ENCODE measurements around the gene ZNF514. TPM values are rescaled to one million over a fixed set of nuclear protein-coding genes. Genes with fewer than 3 reads are reported as not detected.
"Not testable (repeated sequence)": the region's sequence is repeated elsewhere in the genome, so short reads cannot be mapped to it uniquely, and the experiment has no call there.

ZNF514 gene
- total RNA-seq, 2 experiments from 2014 or later: 9.7 to 15.3 TPM

- Histone ChIP-seq H3K4me2 (ENCODE audit: low read length) (no peak overlapping the region), H3K9me3 (ENCODE audit: low read length) (0 out of 2 replicates have a peak, but pooled peaks cover under 1% of the 10 kb centered on the region), H3K4me1 (ENCODE audit: insufficient read depth, low read length, poor library complexity, severe bottlenecking) (no peaks in the 10 kb centered on the region), H4K20me1 (ENCODE audit: insufficient read depth, low read length) (0 out of 2 replicates have a peak, but pooled peaks cover under 1% of the 10 kb centered on the region), H3K9me2 (ENCODE audit: insufficient read depth, low read length) (no peaks in the 10 kb centered on the region), H3K27ac (ENCODE audit: low read depth, low read length, poor library complexity, severe bottlenecking) (no peak overlapping the region), H3K79me2 (ENCODE audit: insufficient read depth, low read depth, low read length) (no peaks in the 10 kb centered on the region), H3K4me3 (ENCODE audit: low read depth, low read length, poor library complexity, severe bottlenecking) (no peak overlapping the region), H3K36me3 (ENCODE audit: insufficient read depth, low read length) (peaks cover 99% of the 10 kb centered on the region), H2AFZ (ENCODE audit: low read length) (no peak overlapping the region)
- intact Hi-C loops (cut with micrococcal nuclease; ENCODE audit: unreplicated experiment): no loop called here
- no TSS peak for BruUV-seq (replicated peaks)
- ChIA-PET POLR2A (no interaction called here), CTCF (ENCODE audit: unreplicated experiment) (no interaction called here)
- no peak for DNase-seq (ENCODE audit: low spot score)
- TF ChIP-seq, protein P1, sequence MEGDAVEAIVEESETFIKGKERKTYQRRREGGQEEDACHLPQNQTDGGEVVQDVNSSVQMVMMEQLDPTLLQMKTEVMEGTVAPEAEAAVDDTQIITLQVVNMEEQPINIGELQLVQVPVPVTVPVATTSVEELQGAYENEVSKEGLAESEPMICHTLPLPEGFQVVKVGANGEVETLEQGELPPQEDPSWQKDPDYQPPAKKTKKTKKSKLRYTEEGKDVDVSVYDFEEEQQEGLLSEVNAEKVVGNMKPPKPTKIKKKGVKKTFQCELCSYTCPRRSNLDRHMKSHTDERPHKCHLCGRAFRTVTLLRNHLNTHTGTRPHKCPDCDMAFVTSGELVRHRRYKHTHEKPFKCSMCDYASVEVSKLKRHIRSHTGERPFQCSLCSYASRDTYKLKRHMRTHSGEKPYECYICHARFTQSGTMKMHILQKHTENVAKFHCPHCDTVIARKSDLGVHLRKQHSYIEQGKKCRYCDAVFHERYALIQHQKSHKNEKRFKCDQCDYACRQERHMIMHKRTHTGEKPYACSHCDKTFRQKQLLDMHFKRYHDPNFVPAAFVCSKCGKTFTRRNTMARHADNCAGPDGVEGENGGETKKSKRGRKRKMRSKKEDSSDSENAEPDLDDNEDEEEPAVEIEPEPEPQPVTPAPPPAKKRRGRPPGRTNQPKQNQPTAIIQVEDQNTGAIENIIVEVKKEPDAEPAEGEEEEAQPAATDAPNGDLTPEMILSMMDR (conservative IDR thresholded peaks at IDR 0.05; ENCODE audit: low read length): no peak
Observed at GRCh38 chr2:95104606-95105005, 55.0 kb downstream of the ZNF514 start.

DNA sequence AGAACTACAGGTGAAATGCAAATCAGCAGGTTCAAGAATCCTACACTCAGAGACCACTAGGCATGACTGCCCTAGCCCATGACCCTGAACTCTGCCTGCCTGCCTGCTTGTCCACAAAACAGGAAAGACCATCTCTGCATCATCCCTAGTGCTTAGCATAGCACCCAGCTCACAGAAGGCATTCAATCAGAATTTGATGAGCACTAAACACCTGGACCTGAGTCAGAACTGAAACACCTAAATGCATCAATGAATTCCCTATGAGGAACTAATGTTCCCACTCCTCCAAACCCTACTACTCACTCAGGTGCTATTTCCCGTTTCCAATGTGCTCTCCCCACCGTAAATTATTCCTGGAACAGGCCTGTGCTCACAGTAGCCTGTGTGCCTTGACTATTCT, 59.7 kb downstream of the ZNF514 start:
- TF ChIP-seq EZH2phosphoT487 (IDR thresholded peaks at IDR 0.05; ENCODE audit: borderline replicate concordance, low read depth, low read length): no peak
- no peaks in the 10 kb centered on the region for H3K9me2 ChIP-seq (ENCODE audit: insufficient read depth, low read length)
- no peak overlapping the region for H3K4me3 ChIP-seq (ENCODE audit: low read depth, low read length, poor library complexity, severe bottlenecking)
- H3K4me2 ChIP-seq (ENCODE audit: low read length): no peak overlapping the region
- CTCF ChIA-PET (ENCODE audit: unreplicated experiment): no interaction called here
- H3K27ac ChIP-seq (ENCODE audit: low read depth, low read length, poor library complexity, severe bottlenecking): no peak overlapping the region
- no peak overlapping the region for H2AFZ ChIP-seq (ENCODE audit: low read length)
- no peak for DNase-seq (ENCODE audit: low spot score)
- POLR2A ChIA-PET: no interaction called here
- no peaks in the 10 kb centered on the region for H4K20me1 ChIP-seq (ENCODE audit: insufficient read depth, low read length)
- BruUV-seq (replicated peaks): no TSS peak
- intact Hi-C loops (cut with micrococcal nuclease; ENCODE audit: unreplicated experiment): no loop called here
- peaks cover 89% of the 10 kb centered on the region for H3K36me3 ChIP-seq (ENCODE audit: insufficient read depth, low read length)
- H3K4me1 ChIP-seq (ENCODE audit: insufficient read depth, low read length, poor library complexity, severe bottlenecking): no peaks in the 10 kb centered on the region
- 0 out of 2 replicates have a peak, but pooled peaks cover 6% of the 10 kb centered on the region for H3K9me3 ChIP-seq (ENCODE audit: low read length)
- H3K79me2 ChIP-seq (ENCODE audit: insufficient read depth, low read depth, low read length): no peaks in the 10 kb centered on the region

DNA sequence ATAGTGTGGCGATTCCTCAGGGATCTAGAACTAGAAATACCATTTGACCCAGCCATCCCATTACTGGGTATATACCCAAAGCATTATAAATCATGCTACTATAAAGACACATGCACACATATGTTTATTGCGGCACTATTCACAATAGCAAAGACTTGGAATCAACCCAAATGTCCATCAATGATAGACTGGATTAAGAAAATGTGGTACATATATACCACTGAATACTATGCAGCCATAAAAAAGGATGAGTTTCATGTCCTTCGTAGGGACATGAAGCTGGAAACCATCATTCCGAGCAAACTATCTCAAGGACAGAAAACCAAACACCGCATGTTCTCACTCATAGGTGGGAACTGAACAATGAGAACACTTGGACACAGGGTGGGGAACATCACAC, 61.4 kb downstream of the ZNF514 start:
- H3K4me2 ChIP-seq (ENCODE audit: low read length); H4K20me1 ChIP-seq (ENCODE audit: insufficient read depth, low read length); CTCF ChIA-PET (ENCODE audit: unreplicated experiment); H3K9me3 ChIP-seq (ENCODE audit: low read length); H3K9me2 ChIP-seq (ENCODE audit: insufficient read depth, low read length); H3K27ac ChIP-seq (ENCODE audit: low read depth, low read length, poor library complexity, severe bottlenecking); H3K4me3 ChIP-seq (ENCODE audit: low read depth, low read length, poor library complexity, severe bottlenecking); BruUV-seq (replicated peaks); POLR2A ChIA-PET; H3K79me2 ChIP-seq (ENCODE audit: insufficient read depth, low read depth, low read length); DNase-seq (ENCODE audit: low spot score); intact Hi-C loops (cut with micrococcal nuclease; ENCODE audit: unreplicated experiment); H3K4me1 ChIP-seq (ENCODE audit: insufficient read depth, low read length, poor library complexity, severe bottlenecking); H2AFZ ChIP-seq (ENCODE audit: low read length): not testable (repeated sequence)
- peaks cover 85% of the 10 kb centered on the region for H3K36me3 ChIP-seq (ENCODE audit: insufficient read depth, low read length)

Other genes starting within 250 kb of the ZNF514 start
- not detected in 2 replicates for gene MAL, start 134.1 kb downstream of the ZNF514 start, total RNA-seq (2014; rRNA removed; shearing (Covaris generic))
- not detected in 2 replicates for gene MAL, start 134.1 kb downstream of the ZNF514 start, total RNA-seq (2022)
- gene MRPS5, start 38.0 kb downstream of the ZNF514 start, total RNA-seq (2014; rRNA removed; shearing (Covaris generic)): 89.6 and 117 TPM in 2 replicates
- gene MRPS5, start 38.0 kb downstream of the ZNF514 start, total RNA-seq (2022): 90.2 and 100 TPM in 2 replicates
- 1.6 and 4.6 TPM in 2 replicates for gene ZNF2, start 6.0 kb upstream of the ZNF514 start, total RNA-seq (2014; rRNA removed; shearing (Covaris generic))
- 3.4 and 3.7 TPM in 2 replicates for gene ZNF2, start 6.0 kb upstream of the ZNF514 start, total RNA-seq (2022)
- gene ZNF892, start 47.7 kb upstream of the ZNF514 start, total RNA-seq (2014; rRNA removed; shearing (Covaris generic)): 3.1 and 4.7 TPM in 2 replicates
- gene ZNF892, start 47.7 kb upstream of the ZNF514 start, total RNA-seq (2022): 2.9 and 4.6 TPM in 2 replicates
- 0.36 and 0.47 TPM in 2 replicates for gene PROM2, start 114.6 kb upstream of the ZNF514 start, total RNA-seq (2014; rRNA removed; shearing (Covaris generic))
- 1.2 TPM in 1 of 2 replicates, not detected in the other for gene PROM2, start 114.6 kb upstream of the ZNF514 start, total RNA-seq (2022)
- gene KCNIP3, start 137.5 kb upstream of the ZNF514 start, total RNA-seq (2014; rRNA removed; shearing (Covaris generic)): not detected in 2 replicates
- not detected in 2 replicates for gene KCNIP3, start 137.5 kb upstream of the ZNF514 start, total RNA-seq (2022)
- 47.2 and 48.2 TPM in 2 replicates for gene FAHD2A, start 242.9 kb upstream of the ZNF514 start, total RNA-seq (2014; rRNA removed; shearing (Covaris generic))
- gene FAHD2A, start 242.9 kb upstream of the ZNF514 start, total RNA-seq (2022): 50.9 and 53.0 TPM in 2 replicates